HepG2 (cell line): ENCODE measurements around the gene PPP2R2C. TPM values are rescaled to one million over a fixed set of nuclear protein-coding genes. Genes with fewer than 3 reads are reported as not detected.

Experiments
- HNF4G ChIP-seq, 2 experiments: sonication (generic) in 1 of 2; formaldehyde crosslinking in 1 of 2; IDR thresholded peaks; 2 replicates each; pipeline versions ENCODE4 v1.4.0 to v1.6.1; 2011 to 2020; ENCODE audit warnings: borderline replicate concordance in 2 of 2, low read depth in 2 of 2, mild to moderate bottlenecking in 2 of 2, low read length in 1 of 2, missing genetic modification reagents in 1 of 2, moderate library complexity in 1 of 2
- HOXA5 ChIP-seq: sonication (generic); formaldehyde crosslinking; IDR thresholded peaks from 2 replicates; pipeline ENCODE4 v1.4.0; 2020; ENCODE audit warnings: missing genetic modification reagents
- HOXA7 ChIP-seq: sonication (generic); formaldehyde crosslinking; IDR thresholded peaks from 2 replicates; pipeline ENCODE4 v1.8.1; 2022; ENCODE audit warnings: mild to moderate bottlenecking, missing genetic modification reagents, moderate library complexity
- IRF1 ChIP-seq: sonication (generic); formaldehyde crosslinking; IDR thresholded peaks from 2 replicates; pipeline ENCODE4 v1.4.0; 2020; ENCODE audit warnings: low read depth, mild to moderate bottlenecking, missing genetic modification reagents
- NBN ChIP-seq: fragments of 450-650 bp; conservative IDR thresholded peaks from 2 replicates; pipeline ENCODE4 v1.6.1; 2017
- NFAT5 ChIP-seq: sonication (generic); formaldehyde crosslinking; IDR thresholded peaks from 2 replicates; pipeline ENCODE4 v1.4.0; 2020; ENCODE audit warnings: missing genetic modification reagents
- NFE2 ChIP-seq: sonication (generic); formaldehyde crosslinking; IDR thresholded peaks from 2 replicates; pipeline ENCODE4 v1.4.0; 2020; ENCODE audit warnings: missing genetic modification reagents
- NR2F2 ChIP-seq: IDR thresholded peaks from 2 replicates; pipeline ENCODE4 v1.6.1; 2012; ENCODE audit warnings: low read depth, inconsistent platforms, borderline replicate concordance
- PHF20 ChIP-seq: sonication (generic); formaldehyde crosslinking; IDR thresholded peaks from 2 replicates; pipeline ENCODE4 v1.5.0; 2020; ENCODE audit warnings: mild to moderate bottlenecking, missing genetic modification reagents
- RBFOX2 ChIP-seq: fragments of 200-400 bp; formaldehyde crosslinking; IDR thresholded peaks from 2 replicates; pipeline ENCODE4 v1.6.1; 2017; ENCODE audit warnings: low read depth, mild to moderate bottlenecking, low read length
- TBX2 ChIP-seq: sonication (generic); formaldehyde crosslinking; IDR thresholded peaks from 2 replicates; pipeline ENCODE4 v1.5.0; 2020; ENCODE audit warnings: missing genetic modification reagents, mild to moderate bottlenecking, borderline replicate concordance
- ZBED4 ChIP-seq: sonication (generic); formaldehyde crosslinking; IDR thresholded peaks from 2 replicates; pipeline ENCODE4 v1.4.0; 2020; ENCODE audit warnings: missing genetic modification reagents, borderline replicate concordance
- ZBTB1 ChIP-seq: sonication (generic); formaldehyde crosslinking; IDR thresholded peaks from 2 replicates; pipeline ENCODE4 v1.4.0; 2020; ENCODE audit warnings: missing genetic modification reagents, borderline replicate concordance
- ZBTB10 ChIP-seq: sonication (generic); formaldehyde crosslinking; IDR thresholded peaks from 2 replicates; pipeline ENCODE4 v1.4.0; 2020; ENCODE audit warnings: missing genetic modification reagents, borderline replicate concordance
- ZNF251 ChIP-seq: sonication (generic); formaldehyde crosslinking; IDR thresholded peaks from 2 replicates; pipeline ENCODE4 v1.9.0; 2021; ENCODE audit warnings: mild to moderate bottlenecking, missing genetic modification reagents
- ZNF7 ChIP-seq: IDR thresholded peaks from 2 replicates; pipeline ENCODE4 v1.6.1; 2016; ENCODE audit warnings: missing biosample characterization, missing genetic modification reagents
- polyA plus RNA-seq, 8 experiments: library from polyadenylated mRNA; depleted of rRNA in 3 of 8; stranded (reverse) in 7 of 8; unstranded in 1 of 8; fragments of >200 nt; fragmentation: Illumina TruSeq in 4 of 8; extraction: Trizol in 4 of 8; gene quantifications; 2 replicates each; pipeline versions ENCODE4 v1.2.1 to v1.2.3, GENCODE V29; 2011 to 2016; ENCODE audit warnings: low read depth in 4 of 8, missing spikeins in 1 of 8, mixed read lengths in 1 of 8; ENCODE audit not compliant: insufficient read depth in 1 of 8
- total RNA-seq, 5 experiments: library from RNA; depleted of rRNA; stranded (reverse); fragments of >200 nt; fragmentation: Illumina TruSeq; extraction: Trizol; gene quantifications; 2 replicates each; pipeline ENCODE4 v1.2.3, GENCODE V29; 2016; ENCODE audit warnings: low read depth in 1 of 5

The PPP2R2C gene
- total and polyA plus RNA-seq, 2 of the 13 experiments (the other 11 are each of a cell fraction or from before 2014, with no cell fraction given): 0.60 to 8.6 TPM

GRCh38 chr4:6308899-6309643 is 163.3 kb downstream of the PPP2R2C start (continued):
- TF ChIP-seq HNF4G (IDR thresholded peaks at IDR 0.05; ENCODE audit: borderline replicate concordance, low read depth, low read length) (no peak), HNF4G (CRISPR knock-in tag; IDR thresholded peaks at IDR 0.05; ENCODE audit: borderline replicate concordance, low read depth) (peak; percentile 62; the same call in 1 of the 2 replicates), PHF20 (peak; percentile 58; the same call in 1 of the 2 replicates), ZBTB1 (no peak), ZNF251 (CRISPR knock-in tag) (no peak), HOXA7 (CRISPR knock-in tag) (no peak), NBN (no peak), TBX2 (CRISPR knock-in tag) (peak; percentile 35; the same call in 1 of the 2 replicates), ZNF7 (CRISPR knock-in tag) (no peak), IRF1 (CRISPR knock-in tag) (no peak), NFAT5 (CRISPR knock-in tag) (no peak), NR2F2 (no peak), RBFOX2 (peak; percentile 77), HOXA5 (peak; percentile 79), ZBTB10 (0 out of 2 replicates have a peak, but pooled peaks have one; percentile 33), ZBED4 (CRISPR knock-in tag) (peak; percentile 53; the same call in 1 of the 2 replicates), NFE2 (no peak)
